ENCODE results near the gene ZSWIM5.

ZSWIM5 gene

DNA sequence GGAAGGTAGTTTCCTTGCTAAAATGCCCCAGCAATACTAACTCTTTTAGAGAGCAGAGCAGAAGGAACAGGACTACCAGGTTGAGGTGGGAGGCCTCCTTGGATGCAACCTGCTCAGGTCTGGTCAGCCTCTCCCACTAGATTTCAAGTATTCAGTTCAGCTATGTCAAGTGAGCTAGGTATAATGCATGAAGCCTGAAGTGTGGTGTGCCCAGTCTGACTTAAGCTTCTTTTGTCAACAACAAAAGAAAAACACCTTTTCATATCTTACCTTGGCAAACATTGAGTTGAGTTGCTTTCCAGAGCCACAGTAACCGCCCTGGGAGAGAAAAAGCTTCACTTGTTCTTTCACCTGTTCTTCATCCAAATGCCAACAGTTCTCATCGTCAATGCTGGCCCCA, 146.6 kb downstream of the ZSWIM5 start:
- no peak overlapping the region for H3K4me3 ChIP-seq (ENCODE audit: low read depth, low read length)
- TF ChIP-seq, protein P1, sequence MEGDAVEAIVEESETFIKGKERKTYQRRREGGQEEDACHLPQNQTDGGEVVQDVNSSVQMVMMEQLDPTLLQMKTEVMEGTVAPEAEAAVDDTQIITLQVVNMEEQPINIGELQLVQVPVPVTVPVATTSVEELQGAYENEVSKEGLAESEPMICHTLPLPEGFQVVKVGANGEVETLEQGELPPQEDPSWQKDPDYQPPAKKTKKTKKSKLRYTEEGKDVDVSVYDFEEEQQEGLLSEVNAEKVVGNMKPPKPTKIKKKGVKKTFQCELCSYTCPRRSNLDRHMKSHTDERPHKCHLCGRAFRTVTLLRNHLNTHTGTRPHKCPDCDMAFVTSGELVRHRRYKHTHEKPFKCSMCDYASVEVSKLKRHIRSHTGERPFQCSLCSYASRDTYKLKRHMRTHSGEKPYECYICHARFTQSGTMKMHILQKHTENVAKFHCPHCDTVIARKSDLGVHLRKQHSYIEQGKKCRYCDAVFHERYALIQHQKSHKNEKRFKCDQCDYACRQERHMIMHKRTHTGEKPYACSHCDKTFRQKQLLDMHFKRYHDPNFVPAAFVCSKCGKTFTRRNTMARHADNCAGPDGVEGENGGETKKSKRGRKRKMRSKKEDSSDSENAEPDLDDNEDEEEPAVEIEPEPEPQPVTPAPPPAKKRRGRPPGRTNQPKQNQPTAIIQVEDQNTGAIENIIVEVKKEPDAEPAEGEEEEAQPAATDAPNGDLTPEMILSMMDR (IDR thresholded peaks at IDR 0.05; ENCODE audit: insufficient read depth, low read depth, low read length, missing control alignments) = no peak
- DNase-seq (ENCODE audit: low read depth) = no peak

DNA sequence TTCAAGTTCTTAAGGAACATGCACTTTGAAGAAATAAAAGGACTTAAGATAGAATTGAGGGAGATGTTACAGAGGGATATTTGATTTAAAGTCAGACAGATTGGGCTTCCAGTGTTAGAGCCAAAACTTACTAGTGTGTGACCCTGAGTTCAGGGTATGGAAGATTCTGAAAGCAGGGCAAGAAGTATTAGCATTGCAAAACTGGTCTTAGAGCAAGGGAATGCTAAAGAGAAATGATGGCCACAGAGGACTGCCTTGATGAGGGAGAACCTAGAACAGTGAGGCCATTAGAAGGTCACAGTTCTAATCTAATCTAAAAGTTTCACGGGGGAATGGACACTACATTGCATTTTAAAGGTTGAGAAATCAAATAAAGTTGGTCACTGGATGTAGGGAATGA, 148.9 kb downstream of the ZSWIM5 start:
- H3K4me3 ChIP-seq (ENCODE audit: low read depth, low read length) = no peak overlapping the region
- TF ChIP-seq, protein P1 (IDR thresholded peaks at IDR 0.05; ENCODE audit: insufficient read depth, low read depth, low read length, missing control alignments) = no peak
- no peak for DNase-seq (ENCODE audit: low read depth)

DNA sequence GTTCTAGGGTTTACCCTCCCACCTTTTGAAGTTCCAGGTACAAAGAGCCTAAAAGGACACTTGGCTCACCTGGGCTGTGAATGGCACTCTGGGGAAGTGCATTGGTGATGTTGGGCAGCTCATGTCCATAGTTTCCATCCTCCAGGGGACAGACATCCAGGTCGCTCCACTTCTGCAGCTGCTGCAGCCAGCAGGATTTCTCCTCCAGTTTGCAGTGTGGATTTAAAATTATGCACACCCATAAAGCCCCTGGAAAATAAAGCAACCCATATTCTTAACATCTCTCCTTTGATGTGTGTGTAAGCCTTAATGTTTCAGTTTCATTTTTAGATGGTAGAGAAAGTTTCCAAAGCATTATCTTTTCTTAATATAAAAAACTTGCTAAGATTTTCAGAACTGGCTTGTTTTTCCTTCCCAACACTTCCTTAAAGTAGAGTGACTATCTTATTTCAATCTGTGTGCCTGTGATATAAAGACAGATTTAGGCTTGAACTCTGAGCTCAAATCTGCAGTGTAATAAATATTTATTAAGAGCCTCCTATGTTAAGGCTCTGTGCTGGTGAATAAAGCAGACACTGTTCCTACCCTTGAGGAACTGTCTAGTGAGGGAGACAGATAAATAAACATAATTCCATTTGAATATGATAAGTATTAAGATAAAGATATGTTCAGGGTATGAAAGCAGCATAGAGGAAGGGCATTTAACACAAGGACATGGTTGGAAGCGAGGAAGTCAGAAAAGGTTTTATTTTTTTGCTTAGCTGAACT, 155.2 kb downstream of the ZSWIM5 start:
- no peak for DNase-seq (ENCODE audit: low read depth)
- TF ChIP-seq, protein P1 (IDR thresholded peaks at IDR 0.05; ENCODE audit: insufficient read depth, low read depth, low read length, missing control alignments) = no peak
- H3K4me3 ChIP-seq (ENCODE audit: low read depth, low read length) = peak overlapping the region; percentile 24

DNA sequence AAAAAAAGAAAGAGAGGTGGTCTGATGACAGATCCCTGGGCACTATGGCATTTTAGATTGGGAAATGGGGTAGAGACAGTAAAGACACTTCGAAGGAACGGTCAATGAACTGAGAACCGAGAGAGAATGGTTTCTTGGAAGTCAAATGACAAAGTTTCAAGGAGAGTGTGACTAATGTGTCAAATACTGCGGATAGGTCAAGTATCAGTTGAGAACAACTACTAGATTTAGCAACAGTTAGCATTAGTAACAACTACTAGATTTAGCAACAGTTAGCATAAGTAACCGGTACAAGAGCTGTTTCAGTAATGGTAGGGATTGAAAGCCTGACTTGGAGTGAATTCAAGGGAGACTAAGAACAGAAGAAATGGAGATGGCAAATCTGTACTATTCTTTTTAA, 159.4 kb downstream of the ZSWIM5 start:
- no peak overlapping the region for H3K4me3 ChIP-seq (ENCODE audit: low read depth, low read length)
- no peak for DNase-seq (ENCODE audit: low read depth)
- TF ChIP-seq, protein P1 (IDR thresholded peaks at IDR 0.05; ENCODE audit: insufficient read depth, low read depth, low read length, missing control alignments) = no peak

DNA sequence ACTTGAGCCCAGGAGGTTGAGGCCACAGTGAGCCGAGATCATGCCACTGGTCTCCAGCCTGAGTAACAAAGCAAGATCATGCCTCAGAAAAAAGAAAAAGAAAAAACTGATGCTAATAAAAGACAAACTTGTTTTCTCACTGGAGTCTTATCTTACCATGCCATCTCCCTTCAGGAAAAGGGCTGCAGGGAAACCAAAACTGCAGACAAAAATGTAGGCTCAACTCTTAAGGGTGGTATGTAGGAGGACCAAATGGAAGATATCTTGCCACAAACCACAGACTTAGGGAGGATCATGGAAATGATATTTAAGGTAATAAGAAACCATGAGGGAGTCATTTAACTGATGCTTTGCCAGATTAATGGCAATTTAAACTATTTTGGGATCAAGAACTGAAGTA, 161.5 kb downstream of the ZSWIM5 start:
- no peak for DNase-seq (ENCODE audit: low read depth)
- TF ChIP-seq, protein P1 (IDR thresholded peaks at IDR 0.05; ENCODE audit: insufficient read depth, low read depth, low read length, missing control alignments) = no peak

DNA sequence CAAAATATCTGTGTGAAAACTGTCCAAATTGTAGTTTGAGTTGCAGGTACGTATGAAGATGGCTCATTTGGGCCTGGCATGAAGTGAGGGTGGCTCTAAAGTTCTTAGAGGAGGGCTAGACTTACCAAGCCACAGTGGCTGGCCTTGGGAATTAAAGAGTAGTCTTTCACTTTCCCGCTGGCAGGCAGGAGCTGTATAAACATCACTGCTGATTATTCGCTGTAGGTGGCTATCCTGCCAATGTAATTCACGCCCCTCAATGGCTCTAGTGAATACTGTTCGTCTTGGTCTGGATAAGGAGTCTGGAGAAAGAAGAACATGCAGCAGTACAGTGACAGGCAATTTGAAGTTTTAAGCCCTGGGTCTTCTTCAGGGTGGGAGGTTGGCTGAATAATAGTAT, 163.3 kb downstream of the ZSWIM5 start:
- TF ChIP-seq, protein P1 (IDR thresholded peaks at IDR 0.05; ENCODE audit: insufficient read depth, low read depth, low read length, missing control alignments) = no peak
- DNase-seq (ENCODE audit: low read depth) = no peak
- no peak overlapping the region for H3K4me3 ChIP-seq (ENCODE audit: low read depth, low read length)

More for the DNA sequence above, 161.5 kb downstream of the ZSWIM5 start:
- H3K4me3 ChIP-seq (ENCODE audit: low read depth, low read length) = no peak overlapping the region

DNA sequence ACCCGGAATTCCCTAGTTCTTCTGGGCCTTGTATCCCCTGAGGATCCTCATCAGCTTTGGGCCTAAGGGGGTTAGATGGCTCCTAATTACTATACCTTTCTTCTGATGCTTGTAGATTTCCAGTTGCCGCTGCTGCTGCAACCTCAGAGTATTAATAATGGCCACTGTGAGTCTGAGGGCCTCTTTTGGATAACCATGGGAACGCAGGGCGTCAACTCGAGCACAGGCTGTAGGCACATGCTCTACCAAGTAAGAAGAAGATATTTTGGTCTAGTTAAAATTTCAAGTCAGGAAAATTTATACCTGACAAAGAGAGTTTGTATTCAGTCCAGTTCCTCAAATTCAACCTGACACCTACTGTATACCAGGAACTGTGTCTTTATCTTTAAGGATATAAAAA, 166.1 kb downstream of the ZSWIM5 start:
- DNase-seq (ENCODE audit: low read depth) = no peak
- TF ChIP-seq, protein P1 (IDR thresholded peaks at IDR 0.05; ENCODE audit: insufficient read depth, low read depth, low read length, missing control alignments) = no peak
- no peak overlapping the region for H3K4me3 ChIP-seq (ENCODE audit: low read depth, low read length)
